Stimulated activated CD4-positive, alpha-beta T cell treated with anti-CD3 and anti-CD28 coated beads, Interleukin-4, amount 100 ng/mL, for 24 hours (primary cell): ENCODE measurements around the gene LURAP1L.

ENCODE experiments used
- DNase-seq: peaks from one replicate; pipeline ENCODE4 v3.0.0-alpha.2; 2020

Gene LURAP1L

GRCh38 chr9:12777121-12778022 lies 2.6 kb downstream of the LURAP1L start:
- DNase-seq, result no peak

- no peak for DNase-seq
Measured at GRCh38 chr9:12778389-12778788, 3.6 kb downstream of the LURAP1L start.

GRCh38 chr9:12781226-12781733 lies 6.5 kb downstream of the LURAP1L start:
- no peak for DNase-seq

DNA sequence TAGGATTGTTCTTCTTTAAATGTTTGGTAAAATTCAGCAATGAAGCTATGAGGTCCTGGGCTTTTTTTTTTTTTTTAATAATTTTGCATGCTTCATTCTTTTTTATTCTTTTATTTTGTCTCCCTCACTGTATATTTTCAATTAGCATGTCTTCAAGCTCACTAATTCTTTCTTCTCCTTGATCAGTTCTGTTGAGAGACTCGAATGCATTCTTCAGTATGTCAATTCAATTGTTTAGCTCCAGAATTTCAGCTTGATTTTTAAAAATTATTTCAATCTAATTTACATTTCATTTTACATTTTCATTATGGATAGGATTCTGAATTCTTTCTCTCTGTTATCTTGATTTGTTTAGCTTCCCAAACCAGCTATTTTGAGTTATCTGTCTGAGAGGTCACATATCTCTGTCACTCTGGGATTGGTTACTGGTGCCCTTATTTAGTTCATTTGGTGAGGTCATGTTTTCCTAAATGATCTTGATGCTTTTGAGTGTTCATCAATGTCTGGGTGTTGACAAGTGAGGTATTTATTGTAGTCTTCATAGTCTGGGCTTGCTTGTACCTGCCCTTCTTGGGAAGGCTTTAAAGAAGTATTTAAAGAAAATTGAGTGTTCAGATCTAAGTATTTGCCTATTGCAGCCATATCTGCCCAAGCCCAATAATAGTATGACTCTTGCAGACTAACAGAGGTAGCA lies 9.1 kb downstream of the LURAP1L start:
- no peak for DNase-seq

DNA sequence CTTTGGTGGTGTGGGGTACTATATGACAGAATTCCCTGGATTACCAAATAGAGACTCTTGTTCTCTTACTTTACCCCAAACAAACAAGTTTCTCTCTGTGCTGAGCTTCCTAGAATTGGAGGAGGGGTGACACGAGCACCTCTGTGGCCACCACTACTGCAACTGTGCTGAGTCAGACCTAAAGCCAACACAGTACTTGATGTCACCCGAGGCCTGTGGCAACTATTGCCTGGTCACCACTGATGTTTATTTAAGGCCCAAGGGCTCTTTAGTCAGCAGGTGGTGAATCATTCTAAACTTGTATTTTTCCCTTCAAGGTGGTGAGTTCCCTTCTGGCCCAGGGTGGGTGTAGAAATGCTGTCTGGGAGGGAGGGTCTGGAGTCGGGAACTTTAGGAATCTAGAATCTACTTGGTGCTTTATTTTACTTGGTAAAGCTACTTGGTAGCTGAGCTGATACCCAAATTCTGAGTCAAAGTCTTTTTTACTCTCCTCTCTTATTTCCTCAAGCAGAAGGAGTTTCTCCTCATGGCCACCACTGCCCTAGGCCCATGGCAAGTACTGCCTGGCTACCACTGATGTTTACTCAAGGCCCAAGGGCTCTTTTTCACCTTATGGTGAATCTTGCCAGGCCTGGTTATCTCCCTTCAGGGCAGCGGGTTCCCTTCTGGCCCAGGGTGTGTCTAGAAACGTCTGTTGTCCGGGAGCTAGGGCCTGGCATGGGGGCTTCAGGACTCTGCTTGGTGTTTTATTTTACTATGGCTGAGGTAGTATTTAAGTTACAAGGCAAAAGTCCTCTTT lies 9.8 kb downstream of the LURAP1L start:
- DNase-seq, result no peak

DNA sequence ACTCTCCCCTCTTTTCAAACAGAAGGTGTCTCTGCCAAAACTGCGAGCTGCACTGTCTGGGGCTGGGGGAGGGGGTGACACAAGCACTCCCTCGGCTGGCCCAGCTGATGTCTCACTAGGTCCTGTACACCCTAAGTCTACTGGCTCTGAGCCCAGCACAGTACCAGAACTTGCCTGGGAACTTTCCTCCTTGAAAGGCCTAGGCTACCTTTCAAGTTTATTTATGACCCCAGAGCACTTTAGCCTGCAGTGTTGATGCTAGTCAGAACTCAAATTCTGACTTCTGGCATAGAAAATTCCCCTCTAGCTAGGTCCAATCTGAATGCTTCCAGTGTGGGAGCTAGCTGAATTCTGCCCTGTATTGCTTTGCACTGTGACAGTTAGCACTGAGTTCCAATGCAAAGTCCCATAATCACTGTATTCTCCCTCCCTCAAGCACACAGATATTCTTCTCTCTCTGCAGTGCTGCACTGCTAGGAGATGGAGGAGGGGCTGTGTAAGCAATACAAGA lies 10.5 kb downstream of the LURAP1L start:
- no peak for DNase-seq

GRCh38 chr9:12785941-12786340 lies 11.1 kb downstream of the LURAP1L start:
- no peak for DNase-seq

DNA sequence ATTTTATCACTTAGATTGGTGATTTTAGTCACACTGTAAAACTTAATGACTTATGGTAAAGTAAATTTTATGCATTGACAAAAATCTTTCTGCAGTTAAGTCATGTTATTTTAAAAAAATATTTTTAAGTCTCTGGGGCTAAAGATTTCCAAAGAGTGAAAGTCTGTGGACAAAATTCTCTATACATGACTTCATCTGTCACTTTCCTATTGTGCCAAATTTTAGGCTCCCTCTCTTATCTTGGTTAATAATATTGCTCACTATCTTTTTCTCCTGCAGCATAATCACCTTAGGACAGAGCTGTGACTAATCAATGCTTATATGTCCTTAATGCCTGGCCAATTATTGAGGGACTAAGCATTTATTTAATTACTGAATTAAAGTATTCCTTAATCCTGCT lies 15.2 kb downstream of the LURAP1L start:
- no peak for DNase-seq

GRCh38 chr9:12790883-12791282 lies 16.1 kb downstream of the LURAP1L start:
- no peak for DNase-seq

- DNase-seq, result no peak
Measured at GRCh38 chr9:12794101-12794799, 19.4 kb downstream of the LURAP1L start.

GRCh38 chr9:12796601-12797000 lies 21.8 kb downstream of the LURAP1L start:
- DNase-seq, result no peak

- DNase-seq, result no peak
Measured at GRCh38 chr9:12797037-12797436, 22.2 kb downstream of the LURAP1L start.

GRCh38 chr9:12798066-12798770 lies 23.4 kb downstream of the LURAP1L start:
- DNase-seq, result no peak

GRCh38 chr9:12801187-12801586 lies 26.4 kb downstream of the LURAP1L start:
- DNase-seq, result no peak

DNA sequence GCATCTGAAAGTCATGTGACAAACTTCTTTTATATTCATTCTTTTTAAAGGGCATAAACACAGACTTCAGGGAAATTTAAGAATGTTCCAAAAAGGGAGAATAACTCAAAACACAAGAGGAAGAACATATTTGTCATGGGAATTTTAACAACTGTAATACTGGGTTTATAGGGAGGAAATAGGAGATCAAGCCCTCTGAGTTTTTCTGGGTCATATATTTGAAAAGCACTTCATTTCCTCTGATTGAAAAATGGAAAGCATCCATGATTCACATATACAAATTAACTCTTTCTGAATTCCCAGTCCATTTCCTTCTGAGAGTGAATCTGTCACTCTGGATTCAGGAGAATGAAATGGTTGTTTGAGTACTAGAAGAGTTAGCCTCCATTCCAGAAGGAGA lies 26.8 kb downstream of the LURAP1L start:
- no peak for DNase-seq

GRCh38 chr9:12802093-12802492 lies 27.3 kb downstream of the LURAP1L start:
- DNase-seq, result no peak

- DNase-seq, result no peak
Measured at GRCh38 chr9:12808569-12808968, 33.7 kb downstream of the LURAP1L start.

GRCh38 chr9:12809720-12810119 lies 34.9 kb downstream of the LURAP1L start:
- DNase-seq, result no peak

GRCh38 chr9:12811935-12812334 lies 37.1 kb downstream of the LURAP1L start:
- no peak for DNase-seq

- no peak for DNase-seq
Measured at GRCh38 chr9:12812710-12813109, 37.9 kb downstream of the LURAP1L start.

DNA sequence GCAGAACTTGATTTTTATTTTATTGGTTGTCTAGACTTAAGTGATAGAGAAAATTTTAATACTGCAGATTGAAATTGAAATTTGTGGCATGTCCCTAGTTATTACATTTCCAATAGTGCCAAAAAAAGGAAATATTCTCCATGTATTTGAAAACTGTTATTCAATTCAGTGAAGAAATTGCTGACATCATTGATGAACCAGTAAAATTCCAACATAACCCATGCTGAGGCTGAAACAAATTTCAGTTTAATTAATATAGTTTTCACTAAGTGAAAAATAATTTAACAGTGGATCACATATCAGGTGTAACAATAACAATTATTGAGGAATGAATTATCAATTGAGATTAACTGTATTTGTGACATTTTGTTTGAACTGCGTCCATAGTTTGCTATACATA lies 38.7 kb downstream of the LURAP1L start:
- no peak for DNase-seq
